Mucosa of descending colon (tissue), 3 donors: ENCODE measurements around the gene BTBD16. TPM values are rescaled to one million over a fixed set of nuclear protein-coding genes. Genes with fewer than 3 reads are reported as not detected.

Experiments used
- ATAC-seq: fragments of 200-7000 bp; cut with Tn5 transposase; one replicate; pipeline ENCODE4 v1.9.1; 2020; ENCODE audit warnings: mild to moderate bottlenecking, moderate library complexity
- DNase-seq, 3 donors: peaks; one replicate each; pipeline ENCODE4 v3.0.0-alpha.2; 2020
- H3K36me3 ChIP-seq: fragments of 200-600 bp; one replicate; pipeline ENCODE4 v1.8.0; 2021; ENCODE audit warnings: low read depth, mild to moderate bottlenecking
- H3K4me1 ChIP-seq: fragments of 200-600 bp; one replicate; pipeline ENCODE4 v1.8.0; 2021; ENCODE audit warnings: low read depth, mild to moderate bottlenecking
- H3K4me3 ChIP-seq: fragments of 200-600 bp; one replicate; pipeline ENCODE4 v1.8.0; 2021; ENCODE audit warnings: mild to moderate bottlenecking
- H3K9me3 ChIP-seq: fragments of 200-600 bp; one replicate; pipeline ENCODE4 v1.8.0; 2021; ENCODE audit warnings: mild to moderate bottlenecking
- CTCF ChIP-seq: fragments of 200-600 bp; IDR thresholded peaks from one replicate; pipeline ENCODE4 v1.8.0; 2022; ENCODE audit warnings: antibody characterized with exemption, mild to moderate bottlenecking
- intact Hi-C, 2 donors: fragments of 100-400 bp; cut with DNase I in 1 of 2; cut with micrococcal nuclease in 1 of 2; formaldehyde crosslinking; loops; one replicate each; pipeline versions ENCODE4 v1.11.0 to v1.11.1; 2022; cut with DNase I, micrococcal nuclease
- total RNA-seq, 3 donors: library from RNA; stranded (reverse); fragmentation: NEBNext Ultra II Directional in 2 of 3; extraction: Animal tissue kit (Norgen Biotek cat#: 25700) in 2 of 3; gene quantifications; one replicate each; pipeline versions ENCODE4 v1.2.1 to v1.2.4, GENCODE V29; 2021 to 2023
- donor health status: DM: no; HTN: no; CAD: no; lungs with moderate emphysema.
- donor health status: DM: no; HTN: no; CAD: no.
- donor health status: DM: no; HTN: yes; CAD: no.

BTBD16 gene
- total RNA-seq, 3 donors from 2014 or later = 0.16 to 0.60 (median 0.26) TPM

- Histone ChIP-seq H3K4me3 (no peak overlapping the region), H3K9me3 (no peaks in the 10 kb centered on the region), H3K36me3 (no peaks in the 10 kb centered on the region), H3K4me1 (peaks cover under 1% of the 10 kb centered on the region)
- DNase-seq (no peak), ATAC-seq (no peak)
- no peak for TF ChIP-seq CTCF
- intact Hi-C loops = no loop called here
These were observed 31.2 kb downstream of the BTBD16 start for GRCh38 chr10:122302315-122302714.

GRCh38 chr10:122303271-122304053 is 32.4 kb downstream of the BTBD16 start:
- H3K36me3 ChIP-seq = no peaks in the 10 kb centered on the region
- H3K4me3 ChIP-seq = no peak overlapping the region
- DNase-seq = no peak
- H3K9me3 ChIP-seq = no peaks in the 10 kb centered on the region
- no peak for ATAC-seq
- TF ChIP-seq CTCF = no peak
- intact Hi-C loops = no loop called here
- peaks cover 12% of the 10 kb centered on the region for H3K4me1 ChIP-seq

- DNase-seq (no peak), ATAC-seq (no peak)
- Histone ChIP-seq H3K4me3 (no peak overlapping the region), H3K36me3 (no peaks in the 10 kb centered on the region), H3K9me3 (no peaks in the 10 kb centered on the region), H3K4me1 (peaks cover 14% of the 10 kb centered on the region)
- TF ChIP-seq CTCF = no peak
- intact Hi-C loops = no loop called here
These were observed 33.0 kb downstream of the BTBD16 start for GRCh38 chr10:122304054-122304579.

- intact Hi-C loops = no loop called here
- no peaks in the 10 kb centered on the region for H3K36me3 ChIP-seq
- no peaks in the 10 kb centered on the region for H3K9me3 ChIP-seq
- ATAC-seq (no peak), DNase-seq (no peak)
- peaks cover 23% of the 10 kb centered on the region for H3K4me1 ChIP-seq
- no peak overlapping the region for H3K4me3 ChIP-seq
- no peak for TF ChIP-seq CTCF
These were observed 35.2 kb downstream of the BTBD16 start for GRCh38 chr10:122306282-122306681.

GRCh38 chr10:122306744-122307143 is 35.6 kb downstream of the BTBD16 start:
- no peak for TF ChIP-seq CTCF
- Histone ChIP-seq H3K4me1 (peaks cover 23% of the 10 kb centered on the region), H3K9me3 (no peaks in the 10 kb centered on the region), H3K36me3 (no peaks in the 10 kb centered on the region), H3K4me3 (no peak overlapping the region)
- intact Hi-C loops = no loop called here
- DNase-seq = no peak
- ATAC-seq = no peak
